Activated CD8-positive, alpha-beta memory T cell treated with anti-CD3 and anti-CD28 coated beads for 1 hour (primary cell): ENCODE measurements around the gene ARHGAP31.

Source experiments
- DNase-seq, 2 donors: peaks; one replicate each; pipeline ENCODE4 v3.0.0-alpha.2; 2020; ENCODE audit warnings: low read depth in 1 of 2; ENCODE audit errors: extremely low read depth in 1 of 2

Gene ARHGAP31

GRCh38 chr3:119376758-119377157, 82.6 kb downstream of the ARHGAP31 start:
- DNase-seq = no peak

GRCh38 chr3:119378259-119378803, 84.1 kb downstream of the ARHGAP31 start:
- DNase-seq = no peak

- DNase-seq = no peak
Measured at GRCh38 chr3:119380697-119381096, 86.5 kb downstream of the ARHGAP31 start.

GRCh38 chr3:119382134-119382533, 88.0 kb downstream of the ARHGAP31 start:
- DNase-seq = no peak

- no peak for DNase-seq
Measured at GRCh38 chr3:119388577-119388976, 94.4 kb downstream of the ARHGAP31 start.

GRCh38 chr3:119395923-119396358, 101.8 kb downstream of the ARHGAP31 start:
- no peak for DNase-seq

GRCh38 chr3:119396870-119397269, 102.7 kb downstream of the ARHGAP31 start:
- no peak for DNase-seq

- DNase-seq = no peak
Measured at GRCh38 chr3:119400466-119400865, 106.3 kb downstream of the ARHGAP31 start.

GRCh38 chr3:119401069-119401468, 106.9 kb downstream of the ARHGAP31 start:
- no peak for DNase-seq

- no peak for DNase-seq
Measured at GRCh38 chr3:119401503-119402440, 107.6 kb downstream of the ARHGAP31 start.

GRCh38 chr3:119402791-119403190, 108.6 kb downstream of the ARHGAP31 start:
- DNase-seq = no peak

GRCh38 chr3:119403201-119403600, 109.0 kb downstream of the ARHGAP31 start:
- no peak for DNase-seq

GRCh38 chr3:119405315-119405714, 111.1 kb downstream of the ARHGAP31 start:
- no peak for DNase-seq

- DNase-seq = no peak
Measured at GRCh38 chr3:119408243-119408950, 114.2 kb downstream of the ARHGAP31 start.

- no peak for DNase-seq
Measured at GRCh38 chr3:119409844-119410243, 115.7 kb downstream of the ARHGAP31 start.

GRCh38 chr3:119413603-119414280, 119.6 kb downstream of the ARHGAP31 start:
- no peak for DNase-seq

- DNase-seq = no peak
Measured at GRCh38 chr3:119416873-119417272, 122.7 kb downstream of the ARHGAP31 start.

GRCh38 chr3:119417771-119418512, 123.8 kb downstream of the ARHGAP31 start:
- DNase-seq = no peak

GRCh38 chr3:119418641-119419040, 124.5 kb downstream of the ARHGAP31 start:
- no peak for DNase-seq

- no peak for DNase-seq
Measured at GRCh38 chr3:119420196-119420595, 126.0 kb downstream of the ARHGAP31 start.
